Activated T-helper 1 cell treated with anti-CD3 and anti-CD28 coated beads, Interleukin-12 subunit alpha, Interleukin-12 subunit beta, Interleukin-2, Interleukin-4 antibody, amounts not matched to agents 30 ng/mL and 10 ng/mL and 1 ng/mL, durations not matched to agents 14 hours and 24 hours and 36 hours (primary cell): Measurements from ENCODE around the gene MCM9. TPM values are rescaled to one million over a fixed set of nuclear protein-coding genes. Genes with fewer than 3 reads are reported as not detected.
"Not testable (repeated sequence)": the region's sequence is repeated elsewhere in the genome, so short reads cannot be mapped to it uniquely, and the experiment has no call there.

ENCODE experiments used
- DNase-seq: peaks from one replicate; pipeline ENCODE4 v3.0.0; 2021; ENCODE audit warnings: low spot score
- H3K27ac Mint-ChIP-seq: one replicate; pipeline ENCODE4 v1.8.0; 2021; ENCODE audit warnings: mild to moderate bottlenecking, mixed read lengths
- H3K27me3 Mint-ChIP-seq: one replicate; pipeline ENCODE4 v1.8.0; 2022; ENCODE audit warnings: mild to moderate bottlenecking, moderate library complexity, mixed read lengths; ENCODE audit not compliant: insufficient read depth
- H3K36me3 Mint-ChIP-seq: one replicate; pipeline ENCODE4 v1.8.0; 2021; ENCODE audit warnings: low read depth, mixed read lengths
- H3K4me1 Mint-ChIP-seq: one replicate; pipeline ENCODE4 v1.8.0; 2021; ENCODE audit warnings: low read depth, mixed read lengths
- H3K4me3 Mint-ChIP-seq: one replicate; pipeline ENCODE4 v1.8.0; 2021; ENCODE audit warnings: mild to moderate bottlenecking, moderate library complexity, mixed read lengths
- H3K9me3 Mint-ChIP-seq: one replicate; pipeline ENCODE4 v1.8.0; 2021; ENCODE audit warnings: mixed read lengths
- intact Hi-C: fragments of 100-400 bp; cut with micrococcal nuclease; formaldehyde crosslinking; loops from one replicate; pipeline ENCODE4 v1.15.1; 2024
- total RNA-seq: library from RNA; stranded (reverse); gene quantifications from 2 replicates; pipeline ENCODE4 v1.2.3, GENCODE V29; 2022

The MCM9 gene
- total RNA-seq, 1 donor from 2014 or later = 24.4 TPM

- DNase-seq = no peak
- H3K9me3 Mint-ChIP-seq = peaks cover 6% of the 10 kb centered on the region
- intact Hi-C loops = no loop called here
- H3K36me3 Mint-ChIP-seq = peaks cover 37% of the 10 kb centered on the region
- H3K27ac Mint-ChIP-seq = no peak overlapping the region
- H3K27me3 Mint-ChIP-seq = peaks cover 1% of the 10 kb centered on the region
- no peak overlapping the region for H3K4me3 Mint-ChIP-seq
- H3K4me1 Mint-ChIP-seq = no peaks in the 10 kb centered on the region
Measured at GRCh38 chr6:118826096-118826495, 108.9 kb downstream of the MCM9 start.

DNA sequence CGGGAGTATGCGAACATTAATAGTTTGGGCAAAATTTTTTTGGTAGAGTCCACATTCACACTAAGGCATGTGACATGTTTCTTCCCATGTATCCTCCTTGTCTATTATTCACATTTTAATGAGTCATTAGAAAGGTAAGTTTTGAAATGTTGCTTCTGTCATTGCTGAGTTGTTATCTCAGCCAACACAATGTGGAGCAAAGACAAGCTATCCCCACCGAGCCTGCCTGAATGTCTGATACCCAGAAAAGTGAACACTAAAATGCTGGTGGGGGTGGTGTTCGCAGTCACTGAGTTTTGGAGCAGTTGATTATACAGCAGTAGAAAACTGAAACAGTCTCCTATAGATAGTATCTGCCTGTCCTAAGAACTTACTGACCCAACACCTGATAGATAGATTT, 109.3 kb downstream of the MCM9 start:
- Mint-ChIP-seq H3K4me1 (no peaks in the 10 kb centered on the region), H3K27ac (no peak overlapping the region), H3K27me3 (peaks cover under 1% of the 10 kb centered on the region), H3K36me3 (peaks cover 39% of the 10 kb centered on the region), H3K4me3 (no peak overlapping the region), H3K9me3 (peaks cover 9% of the 10 kb centered on the region)
- DNase-seq = no peak
- intact Hi-C loops = no loop called here

- H3K36me3 Mint-ChIP-seq = peaks cover 40% of the 10 kb centered on the region
- peak overlapping the region; percentile 32 for H3K27ac Mint-ChIP-seq
- H3K4me3 Mint-ChIP-seq = no peak overlapping the region
- H3K4me1 Mint-ChIP-seq = peaks cover 37% of the 10 kb centered on the region
- peaks cover 17% of the 10 kb centered on the region for H3K9me3 Mint-ChIP-seq
- DNase-seq = no peak
- intact Hi-C loops = no loop called here
- H3K27me3 Mint-ChIP-seq = no peaks in the 10 kb centered on the region
Measured at GRCh38 chr6:118815495-118815894, 119.5 kb downstream of the MCM9 start.

GRCh38 chr6:118813775-118814174, 121.2 kb downstream of the MCM9 start:
- Mint-ChIP-seq H3K36me3 (peaks cover 38% of the 10 kb centered on the region), H3K27me3 (no peaks in the 10 kb centered on the region), H3K4me3 (no peak overlapping the region), H3K4me1 (peaks cover 55% of the 10 kb centered on the region), H3K27ac (no peak overlapping the region), H3K9me3 (peaks cover 2% of the 10 kb centered on the region)
- DNase-seq = no peak
- intact Hi-C loops = no loop called here

GRCh38 chr6:118812970-118813369, 122.0 kb downstream of the MCM9 start:
- Mint-ChIP-seq H3K27me3 (no peaks in the 10 kb centered on the region), H3K9me3 (no peaks in the 10 kb centered on the region), H3K36me3 (peaks cover 39% of the 10 kb centered on the region), H3K4me1 (peaks cover 62% of the 10 kb centered on the region), H3K4me3 (no peak overlapping the region), H3K27ac (no peak overlapping the region)
- no peak for DNase-seq
- intact Hi-C loops = no loop called here

DNA sequence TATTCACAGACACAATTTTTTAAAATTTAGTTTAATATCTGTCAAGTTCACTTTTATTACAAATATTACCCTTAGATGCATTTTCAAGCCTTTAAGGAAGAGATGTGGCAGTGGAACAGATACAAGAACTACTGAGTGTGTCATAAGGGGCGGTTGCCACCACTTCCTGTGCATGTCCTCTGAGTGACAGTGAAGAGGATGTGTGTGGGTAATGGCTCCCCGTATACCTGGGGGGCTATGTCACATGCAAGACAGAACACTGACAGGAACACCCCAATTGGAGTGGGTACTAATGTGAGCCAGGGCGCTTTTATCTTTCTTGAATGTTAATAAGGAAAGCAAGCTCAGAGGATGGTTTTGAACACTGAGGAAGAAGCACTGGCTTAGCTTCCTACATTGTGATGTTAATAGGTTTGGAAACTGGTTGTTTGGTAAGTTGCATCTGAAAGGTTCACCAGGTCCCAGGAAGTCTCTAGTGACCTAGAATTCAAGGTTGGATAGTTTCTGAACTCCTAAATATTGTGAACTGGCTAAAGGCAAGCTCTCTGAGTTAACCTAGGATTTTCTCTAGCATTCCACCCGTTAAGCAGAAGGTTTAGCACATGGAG, 124.4 kb downstream of the MCM9 start:
- Mint-ChIP-seq H3K27ac (peak overlapping the region; percentile 87), H3K4me3 (peak overlapping the region; percentile 46), H3K9me3 (no peaks in the 10 kb centered on the region)

GRCh38 chr6:118808793-118809638, 125.9 kb downstream of the MCM9 start:
- DNase-seq = no peak
- intact Hi-C loops = no loop called here
- H3K27ac Mint-ChIP-seq = peak overlapping the region; percentile 36
- H3K4me1 Mint-ChIP-seq = peaks cover 50% of the 10 kb centered on the region
- peaks cover 27% of the 10 kb centered on the region for H3K36me3 Mint-ChIP-seq
- no peak overlapping the region for H3K4me3 Mint-ChIP-seq
- no peaks in the 10 kb centered on the region for H3K27me3 Mint-ChIP-seq
- no peaks in the 10 kb centered on the region for H3K9me3 Mint-ChIP-seq

More for the DNA sequence above, 124.4 kb downstream of the MCM9 start:
- H3K4me1 Mint-ChIP-seq = peaks cover 55% of the 10 kb centered on the region
- peak; percentile 46 for DNase-seq
- peaks cover 29% of the 10 kb centered on the region for H3K36me3 Mint-ChIP-seq
- H3K27me3 Mint-ChIP-seq = no peaks in the 10 kb centered on the region
- intact Hi-C loops = loop anchor here (1.0 kb wide), 1 partner anchor 33 kb away; no protein-coding TSS in a partner anchor

DNA sequence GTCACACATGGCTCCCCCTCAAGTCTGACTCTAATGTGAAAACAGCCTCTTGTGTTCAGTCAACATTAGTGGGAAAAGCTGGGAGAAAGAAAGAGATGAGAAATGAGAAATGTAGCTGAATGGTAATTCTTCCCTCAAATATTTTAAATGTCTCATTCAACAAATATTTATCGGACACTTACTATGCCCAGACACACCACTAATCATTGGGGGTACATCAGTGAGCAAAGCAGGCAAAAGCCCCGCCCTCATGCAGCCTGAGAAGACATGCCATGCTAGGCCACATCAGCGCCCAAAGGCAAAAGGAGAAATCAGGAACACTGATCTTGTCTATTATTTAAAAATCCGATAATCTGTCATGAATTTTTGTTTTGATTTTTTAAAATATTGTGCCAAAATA, 130.9 kb downstream of the MCM9 start:
- H3K27ac Mint-ChIP-seq = no peak overlapping the region
- intact Hi-C loops = loop anchor here (5.0 kb wide), 1 partner anchor 38 kb away; no protein-coding TSS in a partner anchor

DNA sequence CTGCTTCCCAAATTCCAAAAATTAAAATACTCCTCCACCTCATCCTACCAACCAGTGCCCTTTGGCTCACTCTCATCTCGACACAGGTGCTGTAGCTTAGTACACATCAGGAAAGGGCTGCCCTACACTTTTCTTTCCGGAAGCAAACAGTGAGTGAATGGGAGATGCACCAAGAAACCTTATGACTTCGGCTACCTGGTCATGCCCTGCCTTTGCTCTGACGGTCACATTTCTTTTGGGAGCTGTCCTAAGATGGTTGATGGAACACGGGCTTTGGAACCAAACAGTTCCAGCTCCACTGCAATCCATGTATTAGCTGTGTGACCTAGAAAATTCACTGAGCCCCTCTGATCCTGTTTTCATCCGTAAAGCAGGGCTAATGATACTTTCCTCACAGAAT, 133.7 kb downstream of the MCM9 start:
- Mint-ChIP-seq H3K27ac (no peak overlapping the region), H3K4me1 (peaks cover 28% of the 10 kb centered on the region)

More for the DNA sequence above, 130.9 kb downstream of the MCM9 start:
- Mint-ChIP-seq H3K4me3 (no peak overlapping the region), H3K9me3 (peaks cover 1% of the 10 kb centered on the region), H3K27me3 (no peaks in the 10 kb centered on the region), H3K4me1 (peaks cover 26% of the 10 kb centered on the region), H3K36me3 (peaks cover 6% of the 10 kb centered on the region)
- DNase-seq = no peak

DNA sequence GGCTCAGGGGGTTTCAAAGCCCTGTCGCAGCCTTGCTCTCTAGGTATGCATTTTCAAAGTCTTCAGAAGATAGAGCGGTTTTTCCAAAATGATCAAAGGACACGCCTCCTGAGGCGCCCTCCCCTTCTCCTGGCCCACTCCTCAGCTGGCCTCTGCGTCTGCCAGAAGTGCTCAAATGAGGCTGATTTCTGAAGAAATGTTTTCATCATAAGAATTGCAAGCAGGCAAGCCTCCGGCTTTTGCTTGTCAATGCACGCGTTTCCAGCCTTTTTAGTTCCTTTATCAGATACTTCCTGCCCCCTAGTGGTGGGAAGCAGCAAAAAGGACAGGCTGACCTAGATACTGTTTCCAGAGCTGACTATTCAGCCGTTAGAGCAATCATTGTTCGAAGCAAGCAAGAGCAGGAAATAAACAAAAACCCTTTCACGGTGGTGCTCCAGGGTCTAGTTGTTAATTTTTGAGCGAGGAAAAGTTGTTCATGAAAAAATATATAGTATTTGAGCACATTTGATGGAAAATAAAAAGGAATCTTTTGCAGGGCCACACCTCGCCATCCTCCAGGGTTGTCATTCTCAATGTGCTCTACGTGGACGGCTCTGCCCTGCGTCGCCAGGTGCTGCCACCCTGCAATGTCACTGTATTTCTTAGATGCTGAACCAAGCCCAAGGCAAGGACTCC, 134.4 kb downstream of the MCM9 start:
- Mint-ChIP-seq H3K27ac (peak overlapping the region; percentile 15), H3K4me1 (peaks cover 35% of the 10 kb centered on the region), H3K9me3 (peaks cover 16% of the 10 kb centered on the region), H3K27me3 (no peaks in the 10 kb centered on the region), H3K36me3 (peaks cover 14% of the 10 kb centered on the region), H3K4me3 (peak overlapping the region; percentile 17)
- peak; percentile 79 for DNase-seq
- intact Hi-C loops = loop anchor here (1.0 to 5.0 kb wide), 11 partner anchors 23 to 826 kb away; partner anchors contain the start of gene CEP85L

More for the DNA sequence above, 133.7 kb downstream of the MCM9 start:
- intact Hi-C loops = loop anchor here (2.0 to 5.0 kb wide), 5 partner anchors 32 to 826 kb away; no protein-coding TSS in a partner anchor
- peaks cover 9% of the 10 kb centered on the region for H3K9me3 Mint-ChIP-seq
- peaks cover 8% of the 10 kb centered on the region for H3K36me3 Mint-ChIP-seq
- no peak overlapping the region for H3K4me3 Mint-ChIP-seq
- DNase-seq = no peak
- no peaks in the 10 kb centered on the region for H3K27me3 Mint-ChIP-seq

- DNase-seq = no peak
- Mint-ChIP-seq H3K27ac (no peak overlapping the region), H3K9me3 (peaks cover 16% of the 10 kb centered on the region), H3K36me3 (peaks cover 15% of the 10 kb centered on the region), H3K27me3 (no peaks in the 10 kb centered on the region), H3K4me3 (no peak overlapping the region), H3K4me1 (peaks cover 35% of the 10 kb centered on the region)
- intact Hi-C loops = loop anchor here (1.0 to 5.0 kb wide), 11 partner anchors 23 to 825 kb away; partner anchors contain the start of gene CEP85L
Measured at GRCh38 chr6:118799826-118800225, 135.1 kb downstream of the MCM9 start.

GRCh38 chr6:118796548-118796947, 138.4 kb downstream of the MCM9 start:
- intact Hi-C loops, H3K27me3 Mint-ChIP-seq: not testable (repeated sequence)
- Mint-ChIP-seq H3K36me3 (peaks cover 18% of the 10 kb centered on the region), H3K9me3 (peaks cover 23% of the 10 kb centered on the region), H3K27ac (peak overlapping the region; percentile 84), H3K4me3 (peak overlapping the region; percentile 69), H3K4me1 (peaks cover 39% of the 10 kb centered on the region)
- peak; percentile 84 for DNase-seq
